Measurements from ENCODE around the gene MDH1B.
"Not testable (repeated sequence)": the region's sequence is repeated elsewhere in the genome, so short reads cannot be mapped to it uniquely, and the experiment has no call there.

The MDH1B gene

DNA sequence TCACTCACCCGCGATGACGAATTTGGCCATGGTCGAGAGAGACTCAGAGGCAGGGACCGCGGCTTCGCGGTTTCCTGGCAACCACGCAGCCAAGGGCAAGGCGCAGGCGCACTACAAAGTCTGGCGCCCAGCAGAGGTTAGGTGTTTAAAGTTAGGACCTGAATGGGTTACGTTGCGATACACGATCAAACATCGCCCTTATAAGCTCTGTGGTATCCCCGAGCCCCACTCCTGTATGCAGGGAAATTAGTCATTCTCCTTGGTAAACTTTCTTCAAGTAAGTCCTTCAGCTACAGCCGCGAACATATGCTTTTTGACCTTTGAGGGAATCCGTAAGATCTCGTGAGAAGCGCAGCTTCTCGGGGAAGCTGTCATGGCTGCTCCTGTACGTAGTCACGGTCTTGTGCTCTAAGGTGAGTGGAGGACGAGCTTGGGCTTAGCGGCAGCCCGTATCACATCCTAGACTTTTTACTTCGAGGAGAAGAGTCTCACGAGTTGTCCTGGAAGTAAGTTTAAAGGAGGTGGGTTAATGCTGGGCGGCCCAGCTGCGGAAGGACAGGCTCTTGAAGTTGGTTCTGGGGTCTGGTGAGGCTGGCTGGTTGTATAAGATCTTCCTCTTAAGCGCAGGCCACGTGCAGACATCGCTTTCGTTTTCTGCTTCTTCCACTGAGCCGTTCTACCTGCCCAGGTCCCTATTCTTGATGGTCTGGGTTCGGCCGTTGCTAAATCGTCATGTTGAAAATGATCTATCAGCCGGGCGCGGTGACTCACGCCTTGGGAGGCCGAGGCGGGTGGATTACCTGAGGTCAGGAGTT lies at the start of gene MDH1B, which contains the start of gene FASTKD2:
MDH1B (minus strand) TSS at position 87 of the 815 bp plus-strand sequence; CDS start at position 30, 57 bp downstream.
FASTKD2 (plus strand) TSS at position 365 of the 815 bp plus-strand sequence. CDS start 1,088 bp downstream, outside the sequence.
- peak; percentile 56 for DNase-seq (ENCODE audit: low read depth)

DNA sequence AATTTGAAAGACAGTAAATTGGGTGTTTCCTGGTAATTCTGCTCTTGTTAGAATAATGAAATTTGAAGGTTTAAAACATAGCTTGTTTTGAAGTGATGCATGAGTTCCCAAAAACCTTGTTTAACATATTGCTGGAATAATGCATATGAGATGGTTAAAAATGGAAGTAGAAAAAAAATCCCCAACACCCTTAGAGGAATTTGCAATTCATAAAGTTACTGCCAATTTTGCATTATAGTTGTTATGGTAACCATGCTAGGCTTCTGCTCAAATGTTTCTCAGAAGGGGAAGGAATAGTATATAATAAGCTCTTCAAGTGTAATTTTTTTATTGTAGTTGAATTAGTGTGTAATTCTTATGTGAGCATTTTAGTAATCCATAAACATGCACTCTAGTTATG lies 49.4 kb upstream of the MDH1B start:
- DNase-seq (ENCODE audit: low read depth) = no peak

DNA sequence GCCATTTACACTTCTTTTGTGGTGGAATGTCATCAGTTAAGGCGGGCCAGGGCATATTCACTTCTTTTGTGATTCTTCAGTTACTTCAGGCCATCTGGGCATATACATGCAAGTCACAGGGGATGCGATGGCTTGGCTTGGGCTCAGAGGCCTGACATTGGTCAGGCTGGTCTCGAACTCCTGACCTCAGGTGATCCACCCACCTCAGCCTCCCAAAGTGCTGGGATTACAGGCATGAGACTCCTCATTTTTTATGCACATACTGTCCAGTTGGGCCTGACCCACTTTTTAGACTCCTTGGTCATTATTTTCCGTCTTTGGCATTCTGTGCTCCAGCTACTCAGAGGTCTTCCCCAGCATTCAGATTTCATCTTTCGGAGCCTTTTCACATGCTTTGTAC lies 47.3 kb upstream of the MDH1B start:
- not testable (repeated sequence) for DNase-seq (ENCODE audit: low read depth)

DNA sequence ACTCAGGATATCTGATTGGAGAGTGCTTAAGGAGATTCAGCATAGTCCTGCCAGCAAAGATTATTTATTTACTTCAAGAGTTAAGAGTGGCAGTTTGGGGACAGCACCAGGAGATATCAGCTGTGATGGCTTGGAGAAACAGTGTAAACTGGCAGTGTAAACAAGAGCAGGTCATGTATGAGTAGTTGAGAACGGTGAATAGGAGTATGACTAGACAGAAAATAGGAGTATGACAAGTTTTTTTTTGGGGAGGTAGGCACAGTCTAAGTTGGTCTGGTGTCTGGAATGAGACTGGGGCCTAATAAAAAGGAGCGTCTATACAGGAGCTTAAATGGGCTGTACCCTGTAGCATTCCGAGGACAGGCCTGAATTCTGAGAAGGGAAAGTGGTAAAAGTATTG lies 42.5 kb upstream of the MDH1B start:
- DNase-seq (ENCODE audit: low read depth) = not testable (repeated sequence)

DNA sequence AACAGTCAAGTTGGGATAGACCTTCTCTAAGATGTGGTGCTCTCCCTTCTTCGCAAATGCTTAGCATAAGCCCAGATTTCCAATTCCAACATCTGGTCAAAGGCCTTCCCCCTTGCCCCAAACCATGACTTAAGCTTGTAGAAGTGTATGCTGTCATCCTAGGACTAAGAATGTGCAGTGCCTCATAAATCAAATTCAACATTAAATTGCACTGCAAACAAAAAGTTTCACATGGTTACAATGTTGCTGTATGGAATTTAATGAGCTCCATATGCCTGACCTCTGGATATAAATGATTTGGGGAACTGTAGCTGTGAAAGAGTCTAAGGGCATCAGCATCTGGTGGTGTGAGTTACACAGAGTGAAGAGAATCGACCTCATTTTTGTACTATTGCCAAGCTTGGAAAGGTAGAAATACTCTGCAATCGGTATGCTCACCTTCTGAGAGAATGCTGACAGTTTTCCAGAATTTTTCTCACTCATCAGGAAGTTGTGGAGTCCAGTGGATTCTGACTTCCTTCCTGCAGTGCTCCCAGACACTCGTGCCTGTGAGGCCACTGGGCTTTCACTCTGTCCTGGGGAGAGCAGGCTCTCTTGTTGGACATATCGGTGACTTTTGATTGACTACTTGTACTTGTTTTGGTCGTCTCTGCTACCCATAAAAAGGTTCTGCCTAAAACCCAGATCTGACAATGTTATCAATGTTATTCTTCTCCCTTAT lies 40.9 kb upstream of the MDH1B start:
- DNase-seq (ENCODE audit: low read depth) = no peak

DNA sequence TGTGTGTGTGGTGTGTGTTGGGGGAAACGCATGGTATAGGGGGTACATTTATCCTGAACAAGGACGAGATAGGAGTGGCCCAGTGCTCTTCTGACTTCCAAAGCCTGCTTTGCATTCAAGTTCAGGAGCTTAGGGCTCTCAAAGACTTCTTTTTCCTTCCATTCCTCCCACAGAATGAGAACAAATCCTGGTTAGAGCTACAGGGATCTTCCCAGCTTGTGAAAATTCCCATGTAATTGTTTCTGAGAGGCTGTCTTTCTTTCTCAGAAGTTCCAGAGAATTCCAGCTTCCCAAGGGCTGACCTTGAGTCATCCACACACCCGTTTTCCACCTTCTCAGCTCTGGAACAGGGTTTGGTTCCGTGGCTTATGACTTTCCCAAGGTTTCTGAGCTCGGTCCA lies 39.2 kb upstream of the MDH1B start:
- DNase-seq (ENCODE audit: low read depth) = no peak

DNA sequence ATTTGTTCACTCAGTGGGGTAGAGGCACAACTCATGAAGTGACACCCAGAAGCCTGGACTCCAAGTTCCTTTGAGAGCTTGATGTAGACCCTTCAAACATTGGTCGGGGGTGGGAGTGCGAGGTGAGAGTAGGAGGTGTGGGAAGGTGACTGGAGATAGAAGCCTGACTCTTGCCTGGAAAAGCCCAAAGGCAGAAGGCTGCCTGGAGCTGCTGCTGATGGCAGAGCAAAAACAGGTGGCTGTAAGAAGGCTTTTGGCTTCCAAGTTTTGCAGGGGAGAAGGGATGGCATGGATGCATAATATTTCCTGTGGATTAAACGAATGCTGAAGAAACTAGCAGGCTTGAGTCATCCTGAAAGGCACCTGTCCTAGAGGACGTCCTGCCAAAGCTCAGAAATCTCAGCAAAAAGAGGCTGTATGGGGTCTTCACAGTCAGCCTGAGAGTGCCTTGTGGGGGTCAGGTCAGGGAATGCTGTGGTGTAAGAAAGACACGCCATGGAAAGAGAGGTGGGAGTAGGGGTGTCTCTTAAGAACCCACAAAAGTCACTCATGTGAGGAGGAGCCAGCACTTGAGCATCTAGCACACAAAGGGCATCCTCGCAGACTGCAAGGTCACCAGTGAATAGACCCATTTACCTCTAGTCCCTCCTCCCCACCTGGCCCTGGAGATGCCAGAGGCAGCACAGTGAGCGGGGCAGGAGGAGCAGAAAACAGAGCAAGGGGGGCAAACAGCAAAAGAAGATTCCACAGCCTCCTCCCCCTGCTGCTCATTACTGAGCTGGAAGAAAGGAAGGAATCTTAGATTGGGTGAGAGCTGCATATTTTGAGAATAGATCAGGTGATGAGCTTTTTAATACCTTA lies 37.8 kb upstream of the MDH1B start:
- DNase-seq (ENCODE audit: low read depth) = no peak

DNA sequence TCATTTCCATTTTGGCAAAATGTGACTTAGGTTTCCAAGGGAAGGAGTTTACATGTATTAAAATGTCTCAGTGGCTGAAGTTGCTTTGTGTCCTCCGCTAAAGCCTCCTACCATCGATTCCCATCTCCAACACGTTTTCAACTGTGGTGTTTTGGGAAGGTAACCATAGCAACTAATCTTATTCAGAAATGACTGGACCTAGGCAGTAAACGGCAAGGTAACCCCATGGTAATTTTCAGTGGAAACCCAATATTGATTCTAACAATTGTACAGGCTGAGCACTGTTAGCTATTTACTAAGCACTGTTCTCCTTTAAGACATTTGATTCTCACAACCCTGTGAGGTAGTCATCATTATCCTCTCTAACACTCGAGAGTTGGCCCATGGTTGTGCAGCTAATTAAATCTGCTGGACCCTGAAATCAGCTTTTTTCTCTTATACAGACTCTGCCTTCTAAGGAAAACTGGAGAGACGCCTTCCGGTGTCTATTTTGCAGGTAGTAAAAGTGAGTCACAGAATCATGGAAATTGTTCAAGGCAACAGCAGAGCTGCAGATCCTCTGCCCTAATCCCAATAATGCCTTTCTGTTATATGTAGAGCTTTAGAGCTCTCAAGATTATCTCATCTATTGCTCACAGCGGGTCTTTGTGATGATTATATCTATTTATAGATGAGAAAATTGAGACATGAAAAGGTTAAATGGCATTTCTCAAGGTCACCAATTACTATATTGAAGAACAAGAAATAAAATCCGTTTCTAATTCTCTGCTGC lies 36.5 kb upstream of the MDH1B start:
- no peak for DNase-seq (ENCODE audit: low read depth)

DNA sequence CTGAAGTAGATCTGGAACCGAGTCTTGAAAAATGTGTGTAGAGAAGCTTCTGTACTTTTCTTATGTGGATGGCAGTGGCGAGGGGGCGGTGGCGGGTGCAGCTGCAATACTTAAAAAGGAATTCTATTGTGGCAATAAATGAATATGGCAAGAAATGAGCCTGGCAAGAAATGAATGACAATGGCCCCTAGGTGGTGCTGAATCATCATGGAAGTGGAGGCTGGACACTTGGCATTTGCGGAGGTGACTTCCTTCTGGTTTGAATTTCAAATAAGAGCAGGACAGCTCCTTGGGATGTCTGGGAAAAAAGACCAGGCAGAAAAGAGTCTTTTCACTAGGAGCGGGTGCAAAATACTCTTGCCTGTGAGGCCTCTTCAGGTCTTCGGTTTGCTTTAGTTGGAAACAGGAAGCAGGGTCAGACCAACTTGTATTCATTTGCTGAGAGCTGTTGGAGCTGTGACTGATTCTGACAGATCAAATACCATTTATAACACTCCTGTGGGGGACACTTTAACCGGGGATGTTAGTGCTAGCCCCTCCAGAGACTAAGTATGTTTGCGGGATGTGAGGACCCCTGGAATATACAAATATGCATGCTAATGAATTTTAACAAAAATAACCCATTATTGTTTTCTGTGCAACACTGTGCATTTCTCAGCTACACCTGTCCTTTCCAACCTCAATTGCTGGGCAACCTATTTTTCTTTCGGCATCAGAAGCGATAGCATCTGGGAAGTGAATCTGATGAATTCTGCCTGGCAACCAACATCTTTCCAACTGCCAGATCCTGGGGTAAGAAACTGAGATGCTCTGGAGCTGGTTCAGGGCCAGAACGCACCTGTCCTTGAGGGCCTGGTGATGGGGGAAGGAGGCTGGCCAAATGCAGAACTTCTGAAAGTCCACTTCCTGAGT lies 35.6 kb upstream of the MDH1B start:
- peak; percentile 21 for DNase-seq (ENCODE audit: low read depth)

DNA sequence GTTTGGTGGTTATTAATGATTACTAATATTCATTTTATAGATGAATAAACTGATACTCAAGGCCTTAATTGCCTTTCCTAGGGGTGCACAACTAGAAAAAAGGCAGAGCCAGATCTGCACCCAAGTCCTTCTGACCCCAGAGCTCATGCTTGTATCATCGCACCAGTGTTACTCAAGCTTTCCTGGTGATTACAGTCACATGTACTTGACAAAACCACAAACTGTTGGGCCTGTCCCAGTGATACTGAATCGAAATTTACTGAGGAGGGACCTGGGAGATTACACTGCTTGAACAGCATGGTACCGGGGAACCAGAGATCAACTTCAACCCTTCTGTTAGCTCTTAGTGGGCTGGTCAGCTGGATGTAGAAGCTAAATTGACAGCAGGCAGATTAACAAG lies 34.0 kb upstream of the MDH1B start:
- no peak for DNase-seq (ENCODE audit: low read depth)

DNA sequence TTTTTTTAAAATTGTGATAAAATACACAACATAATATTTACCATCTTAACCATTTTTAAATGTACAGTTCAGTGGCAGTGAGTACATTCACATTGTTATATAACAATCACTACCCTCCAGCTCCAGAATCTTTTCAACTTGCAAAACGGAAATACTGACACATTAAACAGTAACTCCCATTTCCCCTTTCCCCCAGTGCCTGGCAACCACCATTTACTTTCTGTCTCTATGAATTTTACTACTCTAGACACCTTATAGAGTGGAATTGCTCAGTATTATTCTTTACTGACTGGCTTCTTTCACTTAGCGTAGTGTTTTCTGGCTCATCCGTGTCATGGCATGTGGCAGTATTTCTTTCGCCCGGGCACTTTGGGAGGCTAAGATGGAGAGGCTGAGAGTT lies 32.9 kb upstream of the MDH1B start:
- DNase-seq (ENCODE audit: low read depth) = no peak

DNA sequence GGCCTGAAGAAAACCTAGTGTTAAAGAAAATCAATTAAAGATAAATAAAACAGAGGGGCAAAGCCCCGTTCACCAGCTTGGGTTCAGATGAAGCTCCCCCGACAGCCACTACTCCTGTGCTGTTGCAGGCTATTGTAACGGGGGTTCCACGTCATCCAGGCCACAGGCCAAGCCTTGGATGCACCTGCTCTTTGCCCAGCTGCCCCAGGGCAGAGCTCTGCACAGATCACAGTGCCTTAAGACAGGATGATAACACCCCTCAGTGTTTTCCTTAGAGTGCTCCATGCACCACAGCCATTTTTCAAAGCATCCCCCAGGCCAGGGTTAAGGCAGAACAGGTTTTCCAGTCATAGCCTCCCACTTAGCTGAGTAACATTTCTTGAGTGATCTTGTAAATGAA lies 32.2 kb upstream of the MDH1B start:
- no peak for DNase-seq (ENCODE audit: low read depth)

DNA sequence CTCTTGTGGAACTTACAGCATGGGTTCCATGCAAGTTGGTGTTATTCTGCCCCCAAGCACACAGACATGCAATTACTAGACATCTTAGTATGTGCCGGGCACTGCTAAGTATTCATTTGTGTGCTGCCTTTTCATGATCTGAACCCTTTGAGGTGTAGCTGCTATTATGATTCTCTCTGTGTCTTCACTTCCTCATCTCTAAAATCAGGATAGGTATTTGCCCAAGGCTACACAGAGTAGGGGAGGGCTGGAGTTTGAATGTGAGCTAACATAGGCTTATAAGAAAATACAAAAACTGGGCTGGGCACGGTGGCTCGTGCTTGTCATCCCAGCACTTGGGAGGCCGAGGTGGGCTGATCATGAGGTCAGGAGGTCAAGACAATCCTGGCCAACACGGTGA lies 27.5 kb upstream of the MDH1B start:
- DNase-seq (ENCODE audit: low read depth) = no peak

DNA sequence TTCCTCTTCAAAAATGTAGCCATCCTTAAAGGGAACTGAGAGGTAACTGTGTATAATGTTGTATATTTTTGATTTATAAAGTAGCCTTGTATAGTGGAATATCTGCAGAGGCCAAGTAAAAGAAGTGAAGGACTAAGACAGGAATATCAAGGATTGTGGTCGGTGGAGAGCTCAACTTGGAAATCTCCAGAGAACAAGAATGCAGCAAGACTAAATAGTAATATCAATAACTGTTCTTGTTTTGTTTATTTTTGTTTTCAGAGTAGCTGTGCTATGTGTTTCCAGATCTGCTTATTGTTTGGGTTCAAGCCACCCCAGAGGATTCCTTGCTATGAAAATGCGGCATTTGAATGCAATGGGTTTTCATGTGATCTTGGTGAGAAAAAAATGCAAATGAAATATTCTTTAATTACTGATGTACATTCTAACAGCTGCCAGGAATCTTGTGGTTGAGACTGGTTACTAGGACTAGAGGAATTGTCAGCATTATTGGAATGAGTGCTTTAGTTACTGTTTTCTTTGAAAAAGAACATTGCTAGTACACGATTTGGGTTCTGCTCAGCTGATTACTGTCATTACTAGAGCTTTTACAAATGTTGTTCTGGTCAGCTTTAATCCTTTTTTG lies 25.3 kb upstream of the MDH1B start:
- no peak for DNase-seq (ENCODE audit: low read depth)

DNA sequence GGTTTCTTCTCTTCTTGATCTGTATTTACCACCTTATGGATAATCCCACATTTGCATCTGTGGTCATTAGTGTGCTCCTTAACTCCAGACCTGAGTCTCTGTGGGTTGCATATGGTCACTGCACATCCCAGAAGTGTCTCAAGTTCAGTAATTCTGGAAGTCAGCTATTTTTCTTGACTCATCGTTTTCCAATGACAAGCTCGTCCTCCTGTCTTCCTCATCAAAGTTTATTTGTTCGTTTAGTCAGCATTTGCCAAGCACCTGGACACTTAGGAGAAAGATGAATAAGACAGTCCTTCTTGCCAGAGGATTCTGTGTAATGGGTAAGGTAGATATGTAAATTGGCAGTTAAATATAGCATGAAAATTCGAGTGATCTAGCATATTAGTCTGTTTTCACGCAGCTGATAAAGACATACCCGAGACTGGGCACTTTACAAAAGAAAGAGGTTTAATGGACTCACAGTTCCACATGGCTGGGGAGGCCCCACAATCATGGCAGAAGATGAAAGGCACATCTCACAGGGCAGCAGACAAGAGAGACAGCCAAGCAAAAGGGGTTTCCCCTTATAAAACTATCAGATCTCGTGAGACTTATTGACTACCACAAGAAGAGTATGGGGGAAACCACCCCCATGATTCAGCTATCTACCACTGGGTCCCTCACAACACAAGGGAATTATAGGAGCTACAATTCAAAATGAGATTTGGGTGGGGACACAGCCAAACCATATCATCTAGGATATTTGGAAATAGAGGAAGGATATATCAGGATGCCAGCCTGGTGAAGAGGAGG lies 19.6 kb upstream of the MDH1B start:
- DNase-seq (ENCODE audit: low read depth) = no peak

DNA sequence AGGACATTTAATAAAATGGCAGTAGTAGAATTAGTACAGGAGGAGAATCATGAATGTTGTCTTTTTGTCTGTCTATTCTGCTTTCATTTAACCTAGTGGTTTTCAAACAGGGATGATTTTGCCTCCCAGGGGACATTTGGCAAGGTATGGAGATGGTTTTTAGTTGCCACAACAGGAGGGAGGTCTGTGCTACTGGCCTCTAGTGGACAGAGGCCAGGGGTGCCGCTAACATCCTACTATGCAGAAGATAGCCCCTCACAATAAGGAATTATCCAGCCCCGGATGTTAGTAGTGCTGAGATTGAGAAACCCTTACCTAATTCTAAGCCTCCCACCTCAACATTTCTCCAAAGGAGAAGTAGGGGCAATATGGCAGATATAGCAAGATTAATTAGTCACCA lies 18.6 kb upstream of the MDH1B start:
- DNase-seq (ENCODE audit: low read depth) = no peak

DNA sequence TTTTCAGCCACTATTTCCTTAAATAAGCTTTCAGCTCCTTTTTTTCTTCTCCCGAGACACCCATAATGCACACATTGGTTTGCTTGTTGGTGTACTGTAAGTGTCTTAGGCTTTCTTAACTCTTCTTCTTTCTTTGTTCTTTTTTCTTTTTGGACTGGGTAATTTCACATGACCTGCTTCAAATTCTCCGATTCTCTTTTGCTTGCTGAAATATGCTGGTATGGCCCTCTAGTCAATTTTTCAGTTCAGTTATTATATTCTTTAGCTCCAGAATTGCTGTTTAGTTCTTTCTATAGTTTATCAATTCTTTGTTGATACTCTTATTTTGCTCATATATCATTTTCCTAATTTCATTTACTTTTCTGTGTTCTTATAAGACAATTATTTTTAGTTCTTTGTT lies 15.5 kb upstream of the MDH1B start:
- no peak for DNase-seq (ENCODE audit: low read depth)

DNA sequence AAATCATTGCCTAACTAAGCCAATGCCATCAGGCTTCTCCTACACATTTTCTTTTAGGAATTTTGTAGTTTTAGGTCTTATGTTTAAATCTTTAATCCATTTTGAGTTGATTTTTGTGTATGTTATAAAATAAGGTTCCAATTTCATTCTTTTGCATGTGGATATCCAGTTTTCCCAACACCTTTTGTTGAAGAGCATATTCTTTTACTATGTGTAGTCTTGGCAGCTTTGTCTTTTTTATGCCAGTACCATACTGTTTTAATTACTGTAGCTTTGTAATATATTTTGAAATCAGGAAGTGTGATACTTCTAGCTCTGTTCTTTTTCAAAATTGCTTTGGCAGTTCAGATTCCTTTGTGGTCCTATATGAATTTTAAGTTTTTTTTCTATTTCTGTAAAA lies 11.3 kb upstream of the MDH1B start:
- no peak for DNase-seq (ENCODE audit: low read depth)

DNA sequence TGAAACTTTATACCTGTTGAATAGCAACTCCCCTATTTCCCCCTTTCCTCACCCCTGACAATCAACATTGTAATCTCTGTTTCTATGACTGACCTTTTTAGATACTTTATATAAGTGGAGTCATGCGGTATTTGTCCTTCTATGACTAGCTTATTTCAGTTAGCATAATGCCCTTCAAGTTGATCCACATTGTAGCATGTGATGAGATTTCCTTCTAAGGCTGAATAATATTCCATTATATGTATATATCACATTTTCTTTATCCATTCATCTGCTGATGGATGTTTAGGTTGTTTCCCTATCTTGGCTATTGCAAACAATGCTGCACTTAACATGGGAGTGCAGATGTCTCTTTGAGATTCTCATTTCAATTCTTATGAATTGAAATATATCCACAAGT lies 9.7 kb upstream of the MDH1B start:
- DNase-seq (ENCODE audit: low read depth) = no peak
